Fibroblast of pulmonary artery (primary cell): ENCODE measurements around the gene RGL1.

Source experiments
- DNase-seq: peaks from one replicate; pipeline ENCODE4 v3.0.0-alpha.2; 2010; ENCODE audit warnings: low read depth
- H3K4me3 ChIP-seq: replicated peaks from 2 replicates; pipeline ENCODE4 v1.5.1; 2011; ENCODE audit warnings: low read depth, mild to moderate bottlenecking, control low read depth, low read length, moderate library complexity
- TF ChIP-seq, protein P1 (sequence below): IDR thresholded peaks from 2 replicates; pipeline ENCODE4 v1.5.1; 2011; ENCODE audit warnings: mild to moderate bottlenecking, control low read depth, low read length, inconsistent platforms; ENCODE audit errors: missing control alignments

RGL1 gene

DNA sequence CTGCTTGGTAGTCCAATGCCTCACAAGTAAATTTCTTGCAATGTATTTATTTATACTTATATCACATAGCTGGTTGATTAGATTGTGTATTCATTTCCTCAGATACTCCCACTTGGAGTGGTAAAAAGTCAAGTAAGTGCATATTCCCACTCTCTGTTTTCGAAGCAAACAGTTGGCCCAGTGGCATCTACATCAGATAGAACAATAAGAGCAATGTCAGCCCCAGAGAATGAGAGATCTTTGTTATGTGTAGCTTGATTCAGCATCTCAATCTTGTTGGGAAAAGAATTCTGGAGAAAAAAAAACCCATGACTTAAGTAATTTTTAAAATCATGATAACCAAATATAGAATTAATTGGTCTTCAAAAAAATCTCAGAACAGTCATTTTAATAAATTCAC lies 25.5 kb downstream of the RGL1 start:
- TF ChIP-seq, protein P1, sequence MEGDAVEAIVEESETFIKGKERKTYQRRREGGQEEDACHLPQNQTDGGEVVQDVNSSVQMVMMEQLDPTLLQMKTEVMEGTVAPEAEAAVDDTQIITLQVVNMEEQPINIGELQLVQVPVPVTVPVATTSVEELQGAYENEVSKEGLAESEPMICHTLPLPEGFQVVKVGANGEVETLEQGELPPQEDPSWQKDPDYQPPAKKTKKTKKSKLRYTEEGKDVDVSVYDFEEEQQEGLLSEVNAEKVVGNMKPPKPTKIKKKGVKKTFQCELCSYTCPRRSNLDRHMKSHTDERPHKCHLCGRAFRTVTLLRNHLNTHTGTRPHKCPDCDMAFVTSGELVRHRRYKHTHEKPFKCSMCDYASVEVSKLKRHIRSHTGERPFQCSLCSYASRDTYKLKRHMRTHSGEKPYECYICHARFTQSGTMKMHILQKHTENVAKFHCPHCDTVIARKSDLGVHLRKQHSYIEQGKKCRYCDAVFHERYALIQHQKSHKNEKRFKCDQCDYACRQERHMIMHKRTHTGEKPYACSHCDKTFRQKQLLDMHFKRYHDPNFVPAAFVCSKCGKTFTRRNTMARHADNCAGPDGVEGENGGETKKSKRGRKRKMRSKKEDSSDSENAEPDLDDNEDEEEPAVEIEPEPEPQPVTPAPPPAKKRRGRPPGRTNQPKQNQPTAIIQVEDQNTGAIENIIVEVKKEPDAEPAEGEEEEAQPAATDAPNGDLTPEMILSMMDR, result no peak
- H3K4me3 ChIP-seq, result no peak overlapping the region
- DNase-seq, result no peak

DNA sequence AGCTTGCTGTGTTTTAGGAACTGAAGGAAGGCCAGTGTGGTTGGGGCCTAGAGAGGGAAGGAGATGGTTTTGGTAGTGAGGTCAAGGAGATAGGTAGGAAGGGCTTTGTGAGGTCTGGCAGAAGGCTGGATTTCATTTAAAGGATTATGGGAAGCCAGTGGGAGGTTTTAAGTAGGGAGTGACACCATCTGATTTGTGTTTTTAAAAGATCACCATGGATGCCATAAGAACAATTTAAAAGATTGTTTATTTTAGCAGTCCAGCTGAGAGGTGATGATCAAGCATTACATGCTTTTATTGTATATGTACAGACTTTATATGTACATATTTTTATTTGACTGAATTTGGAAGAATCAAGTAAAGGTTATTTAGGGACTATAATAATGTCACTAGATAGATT lies 26.4 kb downstream of the RGL1 start:
- TF ChIP-seq, protein P1, result no peak
- DNase-seq, result no peak
- H3K4me3 ChIP-seq, result no peak overlapping the region

DNA sequence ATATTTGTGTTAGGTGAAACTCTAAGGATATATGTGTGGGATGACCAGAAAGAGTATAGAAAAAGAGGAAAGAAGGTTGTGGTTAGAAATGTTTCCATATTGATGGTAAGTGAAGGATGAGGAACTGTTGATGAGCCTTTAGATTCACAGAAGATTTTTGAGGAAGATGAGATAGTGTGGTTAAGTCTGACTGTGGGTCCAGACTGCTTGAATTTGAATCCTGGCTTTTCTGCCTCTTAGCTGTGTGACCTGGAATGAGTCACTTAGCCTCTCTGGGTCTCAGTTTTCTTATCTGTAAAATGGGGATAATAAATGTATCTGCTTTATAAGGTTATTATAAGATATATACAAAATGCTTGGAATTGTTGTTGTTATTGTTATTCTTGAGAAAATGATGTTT lies 27.5 kb downstream of the RGL1 start:
- no peak for DNase-seq
- TF ChIP-seq, protein P1, result no peak

DNA sequence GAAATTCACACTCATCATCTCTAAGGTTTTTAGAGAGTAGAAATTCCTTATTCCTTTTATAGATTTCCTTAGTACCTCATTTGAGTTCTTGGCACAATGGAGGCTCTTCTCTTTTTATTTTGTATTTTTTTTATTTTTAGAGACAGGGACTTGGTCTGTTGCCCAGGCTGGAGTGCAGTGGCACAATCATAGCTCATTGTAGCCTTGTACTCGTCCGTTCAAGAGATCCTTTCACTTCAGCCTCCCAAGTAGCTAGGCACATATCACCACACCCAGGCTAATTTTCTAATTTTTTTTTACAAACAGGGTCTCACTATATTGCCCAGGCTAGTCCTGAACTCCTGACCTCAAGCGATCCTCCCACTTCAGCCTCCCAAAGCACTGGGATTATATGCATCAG lies 29.6 kb downstream of the RGL1 start:
- H3K4me3 ChIP-seq, result no peak overlapping the region
- TF ChIP-seq, protein P1, result no peak
- DNase-seq, result peak; percentile 45

More for the DNA sequence above, 27.5 kb downstream of the RGL1 start:
- H3K4me3 ChIP-seq, result no peak overlapping the region

DNA sequence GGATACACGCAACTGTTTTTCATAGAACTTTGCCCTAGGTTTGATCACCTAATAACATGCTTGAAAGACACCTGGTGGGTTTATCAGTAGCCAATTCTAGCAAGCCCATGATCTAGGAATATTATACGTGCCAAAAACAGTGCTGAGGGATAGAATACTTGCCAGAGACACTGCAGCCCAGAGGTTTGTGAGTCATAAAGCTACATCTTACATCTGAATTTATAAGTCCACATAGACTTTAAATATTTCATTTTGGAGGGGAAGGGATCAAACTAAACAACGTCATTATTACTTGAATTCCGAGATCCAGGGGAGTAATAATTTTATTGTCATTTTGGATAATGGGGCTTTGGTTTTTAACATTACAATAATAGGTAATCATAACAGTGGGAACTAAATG lies 31.7 kb downstream of the RGL1 start:
- H3K4me3 ChIP-seq, result no peak overlapping the region
- TF ChIP-seq, protein P1, result no peak
- DNase-seq, result no peak

DNA sequence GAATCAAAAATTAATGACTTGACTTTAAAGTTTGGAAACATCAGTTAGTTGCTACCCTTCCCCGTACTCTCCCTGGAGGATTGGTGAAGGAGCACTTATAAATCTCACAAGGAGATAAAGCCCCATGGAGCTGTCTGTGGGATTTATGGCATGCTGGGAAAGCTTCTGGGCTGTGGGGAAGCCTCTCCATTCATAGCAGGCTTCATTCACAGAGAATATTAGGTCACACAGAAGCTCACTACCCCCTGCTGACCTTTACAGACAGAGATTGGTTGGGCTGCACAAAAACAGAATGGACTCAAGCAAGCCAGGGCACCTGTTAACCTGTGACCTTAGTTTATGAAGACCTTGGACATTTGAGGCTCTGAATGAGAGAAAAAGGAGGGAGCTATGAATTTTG lies 32.1 kb downstream of the RGL1 start:
- H3K4me3 ChIP-seq, result no peak overlapping the region
- DNase-seq, result no peak
- TF ChIP-seq, protein P1, result no peak

DNA sequence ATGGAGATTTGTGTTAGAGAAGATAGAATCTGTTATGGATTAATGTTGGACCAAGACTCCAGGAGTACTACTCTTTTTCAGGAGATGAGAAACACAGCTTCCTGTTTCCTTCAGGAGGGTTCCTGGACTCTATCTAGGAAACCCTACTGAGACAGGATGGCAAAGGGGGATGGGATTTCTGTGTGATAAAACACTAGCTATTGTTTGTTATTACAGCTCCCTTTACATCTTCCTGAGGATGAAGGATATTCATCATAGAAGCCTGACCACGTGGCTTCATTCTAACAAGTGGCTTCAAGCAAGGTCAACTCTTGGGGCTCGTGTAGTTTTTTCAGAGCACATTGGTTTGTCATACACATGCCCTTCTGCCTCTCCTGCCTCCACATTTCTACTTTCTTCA lies 33.3 kb downstream of the RGL1 start:
- TF ChIP-seq, protein P1, result no peak
- no peak overlapping the region for H3K4me3 ChIP-seq
- peak; percentile 42 for DNase-seq
